HCT116 (cell line): ENCODE data around the gene APPBP2. TPM values are rescaled to one million over a fixed set of nuclear protein-coding genes. Genes with fewer than 3 reads are reported as not detected.
"Not testable (repeated sequence)": the region's sequence is repeated elsewhere in the genome, so short reads cannot be mapped to it uniquely, and the experiment has no call there.

Source experiments
- ATAC-seq: fragments of 200-7000 bp; cut with Tn5 transposase; 2 replicates; pipeline ENCODE4 v1.9.1; 2020; ENCODE audit warnings: mild to moderate bottlenecking, moderate library complexity
- BruUV-seq: library from RNA; stranded (reverse); fragments of 400-500 nt; replicated peaks from 2 replicates; lab custom pipeline; 2021; lab: Mats Ljungman, UMichigan
- CTCF ChIA-PET: fragments of 300-600 bp; sonication (Branson Sonifier 250); formaldehyde crosslinking; loops from one replicate; lab custom pipeline; 2021; ENCODE audit warnings: antibody characterized with exemption; lab: Charles Lee
- POLR2A ChIA-PET: fragments of 300-600, 350-600 bp; sonication (Branson Sonifier 250); formaldehyde crosslinking; loops from one replicate; lab custom pipeline; 2021; ENCODE audit warnings: antibody characterized with exemption; lab: Charles Lee
- RAD21 ChIA-PET, 2 experiments: fragments of 300-600 bp; sonication (Branson Sonifier 250); formaldehyde crosslinking; loops; one replicate each; lab custom pipeline; 2023; ENCODE audit warnings: low total read pairs in 2 of 2; ENCODE audit not compliant: uncharacterized antibody in 2 of 2, unreplicated experiment in 2 of 2, low non-redundant PET in 1 of 2; lab: Charles Lee
- DNase-seq: peaks from one replicate; pipeline ENCODE4 v3.0.0-alpha.2; 2010; ENCODE audit warnings: low read depth, low spot score
- H2AFZ ChIP-seq: fragments of 200-600 bp; shearing (Covaris generic), sonication (generic); 2 replicates; pipeline ENCODE4 v1.6.1; 2017; ENCODE audit warnings: low read depth, mixed run types, mixed read lengths, antibody characterized with exemption, low read length; ENCODE audit not compliant: poor library complexity, severe bottlenecking
- H3K27ac ChIP-seq: 2 replicates; pipeline ENCODE4 v1.5.1; 2012; ENCODE audit warnings: low read depth, low read length
- H3K27me3 ChIP-seq: fragments of 200-600 bp; sonication (generic); 2 replicates; pipeline ENCODE4 v1.6.1; 2016; ENCODE audit warnings: mixed run types, low read length, mixed read lengths; ENCODE audit not compliant: insufficient read depth
- H3K36me3 ChIP-seq, 2 experiments: fragments of 200-500 bp in 1 of 2; fragments of 200-600 bp in 1 of 2; sonication (Bioruptor generic) in 1 of 2; sonication (generic) in 1 of 2; 2 replicates each; pipeline versions ENCODE4 v1.5.1 to v1.6.1; 2014 to 2016; ENCODE audit warnings: low read length in 2 of 2, inconsistent platforms in 1 of 2, mixed read lengths in 1 of 2, mixed run types in 1 of 2; ENCODE audit not compliant: insufficient read depth in 2 of 2, control insufficient read depth in 1 of 2
- H3K4me1 ChIP-seq, 2 experiments: fragments of 200-600 bp in 1 of 2; sonication (generic) in 1 of 2; 2 replicates each; pipeline versions ENCODE4 v1.5.1 to v1.6.1; 2012 to 2017; ENCODE audit warnings: low read length in 2 of 2, inconsistent platforms in 1 of 2, mild to moderate bottlenecking in 1 of 2, mixed read lengths in 1 of 2, mixed run types in 1 of 2, moderate library complexity in 1 of 2; ENCODE audit not compliant: insufficient read depth in 2 of 2, control insufficient read depth in 1 of 2
- H3K4me2 ChIP-seq: fragments of 200-600 bp; sonication (generic); 2 replicates; pipeline ENCODE4 v1.6.1; 2017; ENCODE audit warnings: mixed run types, low read length, mixed read lengths
- H3K4me3 ChIP-seq, 2 experiments: fragments of 200-600 bp in 1 of 2; sonication (generic) in 1 of 2; replicated peaks in 1 of 2; 2 replicates each; pipeline ENCODE4 v1.5.1; 2011 to 2016; ENCODE audit warnings: low read length in 2 of 2, control low read depth in 1 of 2, low read depth in 1 of 2, mild to moderate bottlenecking in 1 of 2, mixed read lengths in 1 of 2, mixed run types in 1 of 2
- H3K79me2 ChIP-seq: fragments of 200-600 bp; sonication (generic); 2 replicates; pipeline ENCODE4 v1.6.1; 2017; ENCODE audit warnings: mild to moderate bottlenecking, mixed run types, low read length, moderate library complexity, mixed read lengths; ENCODE audit not compliant: insufficient read depth
- H3K9ac ChIP-seq: fragments of 200-600 bp; sonication (generic); 2 replicates; pipeline ENCODE4 v1.6.1; 2016; ENCODE audit warnings: low read length, mixed read lengths
- H3K9me2 ChIP-seq: fragments of 200-600 bp; sonication (generic), shearing (Covaris generic); 2 replicates; pipeline ENCODE4 v1.6.1; 2017; ENCODE audit warnings: mixed run types, mild to moderate bottlenecking, moderate library complexity; ENCODE audit not compliant: insufficient read depth
- H3K9me3 ChIP-seq, 2 experiments: fragments of 200-500 bp in 1 of 2; fragments of 200-600 bp in 1 of 2; sonication (Bioruptor generic) in 1 of 2; sonication (generic) in 1 of 2; 2 replicates each; pipeline ENCODE4 v1.6.1; 2014 to 2017; ENCODE audit warnings: low read length in 2 of 2, mixed read lengths in 2 of 2, inconsistent platforms in 1 of 2, low read depth in 1 of 2, mild to moderate bottlenecking in 1 of 2, mixed run types in 1 of 2, moderate library complexity in 1 of 2; ENCODE audit not compliant: control insufficient read depth in 1 of 2, insufficient read depth in 1 of 2
- H4K20me1 ChIP-seq: fragments of 200-600 bp; sonication (generic), shearing (Covaris generic); 2 replicates; pipeline ENCODE4 v1.6.1; 2017; ENCODE audit warnings: mixed run types, mild to moderate bottlenecking, moderate library complexity; ENCODE audit not compliant: insufficient read depth
- ATF3 ChIP-seq: IDR thresholded peaks from 2 replicates; pipeline ENCODE4 v1.6.1; 2012
- FOSL1 ChIP-seq: IDR thresholded peaks from 2 replicates; pipeline ENCODE4 v1.6.1; 2012; ENCODE audit warnings: low read depth
- JUND ChIP-seq: IDR thresholded peaks from 2 replicates; pipeline ENCODE4 v1.6.1; 2012
- MAX ChIP-seq: IDR thresholded peaks from 2 replicates; pipeline ENCODE4 v1.6.1; 2012
- POLR2AphosphoS5 ChIP-seq: IDR thresholded peaks from 2 replicates; pipeline ENCODE4 v1.6.1; 2011; ENCODE audit warnings: mild to moderate bottlenecking, low read depth, low read length, moderate library complexity
- SIN3A ChIP-seq: IDR thresholded peaks from 2 replicates; pipeline ENCODE4 v1.6.1; 2012; ENCODE audit warnings: low read depth
- SP1 ChIP-seq: IDR thresholded peaks from 2 replicates; pipeline ENCODE4 v1.6.1; 2012; ENCODE audit warnings: low read depth
- SRF ChIP-seq: IDR thresholded peaks from 2 replicates; pipeline ENCODE4 v1.6.1; 2012; ENCODE audit warnings: low read depth
- TCF7L2 ChIP-seq: IDR thresholded peaks from 2 replicates; pipeline ENCODE4 v1.7.0; 2011; ENCODE audit warnings: borderline replicate concordance, inconsistent platforms; ENCODE audit not compliant: insufficient read depth, insufficient read length; ENCODE audit errors: extremely low read depth
- ZFX ChIP-seq: fragments of 450-650 bp; IDR thresholded peaks from 2 replicates; pipeline ENCODE4 v1.6.1; 2017
- intact Hi-C: fragments of 100-400 bp; cut with micrococcal nuclease; formaldehyde crosslinking; loops from 2 replicates; pipeline ENCODE4 v1.10.0; 2022
- total RNA-seq: library from RNA; stranded (reverse); gene quantifications from one replicate; pipeline ENCODE4 v1.2.1, GENCODE V29; 2021; ENCODE audit not compliant: unreplicated experiment

The APPBP2 gene
- total RNA-seq, 1 experiment from 2014 or later, result 35.8 TPM

- TF ChIP-seq SP1, result no peak
- no peak for TF ChIP-seq TCF7L2
- TF ChIP-seq FOSL1, result no peak
- no peak for TF ChIP-seq SRF
- TF ChIP-seq SIN3A, result no peak
- TF ChIP-seq ATF3, result no peak
- no peak for TF ChIP-seq ZFX
- no peak for TF ChIP-seq POLR2AphosphoS5
- TF ChIP-seq JUND, result no peak
- TF ChIP-seq MAX, result no peak
- DNase-seq (no peak), ATAC-seq (no peak)
- H3K4me3 ChIP-seq, result no peak overlapping the region
- H3K9ac ChIP-seq, result no peak overlapping the region
- no peaks in the 10 kb centered on the region for H3K4me1 ChIP-seq
- peaks cover 9 to 20% of the 10 kb centered on the region in 2 experiments; a peak in 2 of 4 replicates for H3K9me3 ChIP-seq
- no peak overlapping the region for H3K27ac ChIP-seq
- H3K4me2 ChIP-seq, result no peak overlapping the region
- peaks cover 3% of the 10 kb centered on the region; the same call in 1 of the 2 replicates for H3K79me2 ChIP-seq
- RAD21 ChIA-PET, result no interaction called here
- H2AFZ ChIP-seq, result no peak overlapping the region
- intact Hi-C loops, result no loop called here
- CTCF ChIA-PET, result no interaction called here
- H3K9me2 ChIP-seq, result no peaks in the 10 kb centered on the region
- H3K27me3 ChIP-seq, result no peaks in the 10 kb centered on the region
- POLR2A ChIA-PET, result no interaction called here
- H4K20me1 ChIP-seq, result no peaks in the 10 kb centered on the region
- BruUV-seq, result no TSS peak
- H3K36me3 ChIP-seq, result peaks cover 5 to 42% of the 10 kb centered on the region in 2 experiments; a peak in 3 of 4 replicates
Measured at GRCh38 chr17:60491771-60492170, 34.3 kb downstream of the APPBP2 start.

DNA sequence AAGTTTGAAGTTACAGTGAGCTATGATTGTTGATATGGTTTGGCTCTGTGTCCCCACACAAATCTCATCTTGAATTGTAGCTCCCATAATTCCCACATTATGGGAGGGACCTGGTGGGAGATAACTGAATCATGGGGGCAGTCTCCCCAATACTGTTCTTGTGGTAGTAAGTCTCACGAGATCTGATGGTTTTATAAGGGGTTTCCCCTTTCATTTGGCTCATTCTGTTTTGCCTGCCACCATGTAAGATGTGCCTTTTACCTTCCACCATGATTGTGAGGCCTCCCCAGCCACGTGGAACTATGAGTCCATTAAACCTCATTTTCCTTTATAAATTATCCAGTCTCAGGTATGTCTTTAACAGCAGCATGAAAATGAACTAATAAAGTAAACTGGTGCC, 35.4 kb downstream of the APPBP2 start:
- RAD21 ChIA-PET, result not testable (repeated sequence)
- peaks cover 9 to 20% of the 10 kb centered on the region in 2 experiments; a peak in 2 of 4 replicates for H3K9me3 ChIP-seq

More for the DNA sequence above, 35.4 kb downstream of the APPBP2 start:
- H3K4me3 ChIP-seq, H3K9ac ChIP-seq, H3K27ac ChIP-seq, DNase-seq, intact Hi-C loops, ATAC-seq, H3K9me2 ChIP-seq, H2AFZ ChIP-seq, H3K4me1 ChIP-seq, CTCF ChIA-PET, H3K79me2 ChIP-seq, BruUV-seq, H4K20me1 ChIP-seq, H3K27me3 ChIP-seq, H3K4me2 ChIP-seq, POLR2A ChIA-PET: not testable (repeated sequence)
- peaks cover 2 to 35% of the 10 kb centered on the region in 2 experiments; a peak in 2 of 4 replicates for H3K36me3 ChIP-seq
